NCI-H2227 (cell line): ENCODE results near the gene XAB2.
"Not testable (repeated sequence)": the region's sequence is repeated elsewhere in the genome, so short reads cannot be mapped to it uniquely, and the experiment has no call there.

Source experiments
- DNase-seq: peaks from one replicate; lab custom pipeline; 2025; ENCODE audit not compliant: unreplicated experiment; lab: John Stamatoyannopoulos, UW

Gene XAB2

GRCh38 chr19:7582446-7582845, 46.9 kb downstream of the XAB2 start:
- no peak for DNase-seq

- no peak for DNase-seq
These were observed 50.2 kb downstream of the XAB2 start for GRCh38 chr19:7579182-7579581.

- no peak for DNase-seq
These were observed 51.2 kb downstream of the XAB2 start for GRCh38 chr19:7578127-7578526.

- not testable (repeated sequence) for DNase-seq
These were observed 51.9 kb downstream of the XAB2 start for GRCh38 chr19:7577422-7577821.

DNA sequence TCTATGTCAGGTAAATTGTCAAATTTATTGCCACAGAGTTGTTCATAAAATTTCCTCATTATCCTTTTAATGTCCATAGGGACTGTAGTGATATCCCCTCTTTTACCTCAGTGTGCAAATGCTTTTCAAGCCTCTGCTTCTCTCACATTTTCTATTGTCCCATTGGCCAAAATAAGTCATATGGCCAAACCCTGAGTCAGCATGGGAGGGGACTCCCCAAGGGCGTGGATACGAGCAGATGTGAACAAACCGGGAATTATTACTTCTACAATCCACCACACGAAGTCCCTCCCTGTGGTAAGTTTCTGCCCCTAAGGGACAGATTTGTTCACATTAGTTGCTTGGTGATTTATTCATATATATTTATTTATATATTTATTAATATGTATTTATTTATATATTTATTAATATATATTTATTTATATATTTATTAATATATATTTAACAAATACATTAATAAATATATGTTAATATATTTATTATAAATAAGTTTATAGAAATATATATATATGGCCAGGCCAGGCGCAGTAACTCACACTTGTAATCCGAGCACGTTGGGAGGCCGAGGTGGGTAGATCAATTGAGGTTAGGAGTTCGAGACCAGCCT, 53.8 kb downstream of the XAB2 start:
- DNase-seq: no peak

- DNase-seq: no peak
These were observed 58.6 kb downstream of the XAB2 start for GRCh38 chr19:7570761-7571160.
